HEK293 (cell line): ENCODE measurements around the gene PLCE1.

Experiments used
- CTCF ChIA-PET: fragments of 350-600 bp; formaldehyde crosslinking; extraction: SDS; loops from one replicate; lab custom pipeline; 2021; ENCODE audit warnings: antibody characterized with exemption; lab: Yijun Ruan, JAX
- POLR2A ChIA-PET: fragments of 300-600 bp; formaldehyde crosslinking; extraction: SDS; loops from one replicate; lab custom pipeline; 2020; ENCODE audit warnings: antibody characterized with exemption, inconsistent platforms; lab: Yijun Ruan, JAX
- H3K27ac ChIP-seq: fragments of 200-500 bp; sonication (Bioruptor generic); 2 replicates; pipeline ENCODE4 v1.5.1; 2014; ENCODE audit warnings: low read depth, low read length, control low read depth, inconsistent platforms; ENCODE audit errors: extremely low read depth
- H3K36me3 ChIP-seq, 2 experiments: fragments of 200-500 bp in 1 of 2; sonication (Bioruptor generic) in 1 of 2; 1 replicate in 1 of 2; 2 replicates in 1 of 2; pipeline ENCODE4 v1.5.1; 2014 to 2017; ENCODE audit warnings: inconsistent platforms in 2 of 2, low read length in 2 of 2; ENCODE audit not compliant: control insufficient read depth in 2 of 2, insufficient read depth in 1 of 2
- H3K4me1 ChIP-seq: fragments of 200-500 bp; sonication (Bioruptor generic); 2 replicates; pipeline ENCODE4 v1.5.1; 2014; ENCODE audit warnings: mild to moderate bottlenecking, low read length, inconsistent platforms; ENCODE audit not compliant: control insufficient read depth, insufficient read depth
- H3K4me3 ChIP-seq: 2 replicates; pipeline ENCODE4 v1.5.1; 2011; ENCODE audit warnings: low read depth, mild to moderate bottlenecking, control low read depth, low read length, moderate library complexity
- H3K9me3 ChIP-seq: fragments of 200-500 bp; sonication (Bioruptor generic); 2 replicates; pipeline ENCODE4 v1.5.1; 2014; ENCODE audit warnings: low read depth, low read length, inconsistent platforms; ENCODE audit not compliant: control insufficient read depth, insufficient read depth
- CTCF ChIP-seq: fragments of 450-650 bp; formaldehyde crosslinking; IDR thresholded peaks from 2 replicates; pipeline ENCODE4 v1.5.1; 2016; ENCODE audit warnings: missing biosample characterization, missing genetic modification characterization
- GLI2 ChIP-seq: fragments of 450-650 bp; formaldehyde crosslinking; IDR thresholded peaks from 2 replicates; pipeline ENCODE4; 2017; ENCODE audit warnings: missing biosample characterization, missing genetic modification characterization, low read depth, borderline replicate concordance
- GLIS2 ChIP-seq: fragments of 450-650 bp; formaldehyde crosslinking; IDR thresholded peaks from 2 replicates; pipeline ENCODE4 v1.5.1; 2016; ENCODE audit warnings: missing biosample characterization, missing genetic modification characterization
- MEIS1 ChIP-seq: sonication (generic); formaldehyde crosslinking; IDR thresholded peaks from 2 replicates; pipeline ENCODE4 v1.8.1; 2022; ENCODE audit warnings: missing genetic modification reagents, mild to moderate bottlenecking, borderline replicate concordance
- OSR2 ChIP-seq: fragments of 450-650 bp; formaldehyde crosslinking; IDR thresholded peaks from 2 replicates; pipeline ENCODE4 v1.5.1; 2016; ENCODE audit warnings: missing biosample characterization, missing genetic modification characterization
- PATZ1 ChIP-seq: fragments of 450-650 bp; formaldehyde crosslinking; IDR thresholded peaks from 2 replicates; pipeline ENCODE4 v1.5.1; 2016; ENCODE audit warnings: missing biosample characterization, missing genetic modification characterization
- SP7 ChIP-seq: fragments of 450-650 bp; formaldehyde crosslinking; IDR thresholded peaks from 2 replicates; pipeline ENCODE4 v1.5.1; 2016; ENCODE audit warnings: missing biosample characterization, missing genetic modification characterization
- ZBTB20 ChIP-seq: fragments of 450-650 bp; formaldehyde crosslinking; IDR thresholded peaks from 2 replicates; pipeline ENCODE4 v1.5.1; 2016; ENCODE audit warnings: missing biosample characterization, missing genetic modification characterization
- ZBTB21 ChIP-seq: fragments of 450-650 bp; formaldehyde crosslinking; IDR thresholded peaks from 2 replicates; pipeline ENCODE4 v1.5.1; 2017; ENCODE audit warnings: missing biosample characterization, missing genetic modification characterization
- ZEB2 ChIP-seq: fragments of 450-650 bp; formaldehyde crosslinking; IDR thresholded peaks from 2 replicates; pipeline ENCODE4 v1.5.1; 2016; ENCODE audit warnings: missing biosample characterization, missing genetic modification characterization
- ZFHX2 ChIP-seq: fragments of 450-650 bp; formaldehyde crosslinking; conservative IDR thresholded peaks from 2 replicates; pipeline ENCODE4 v1.5.1; 2016; ENCODE audit warnings: missing biosample characterization, missing genetic modification characterization
- ZFP37 ChIP-seq: fragments of 450-650 bp; formaldehyde crosslinking; IDR thresholded peaks from 2 replicates; pipeline ENCODE4 v1.5.1; 2016; ENCODE audit warnings: missing biosample characterization, missing genetic modification characterization
- ZNF114 ChIP-seq: fragments of 450-650 bp; formaldehyde crosslinking; IDR thresholded peaks from 2 replicates; pipeline ENCODE4 v1.5.0; 2017; ENCODE audit warnings: missing biosample characterization, missing genetic modification characterization
- ZNF146 ChIP-seq: fragments of 450-650 bp; formaldehyde crosslinking; IDR thresholded peaks from 2 replicates; pipeline ENCODE4 v1.5.1; 2016; ENCODE audit warnings: missing biosample characterization, missing genetic modification characterization
- ZNF266 ChIP-seq: fragments of 450-650 bp; formaldehyde crosslinking; IDR thresholded peaks from 2 replicates; pipeline ENCODE4 v1.5.1; 2016; ENCODE audit warnings: missing biosample characterization, missing genetic modification characterization, low read depth
- ZNF274 ChIP-seq, 2 experiments: fragments of 200-500 bp in 1 of 2; fragments of 450-650 bp in 1 of 2; sonication (Bioruptor generic) in 1 of 2; formaldehyde crosslinking in 1 of 2; IDR thresholded peaks; 2 replicates each; pipeline versions ENCODE4 v1.5.1 to v1.6.1; 2014 to 2016; ENCODE audit warnings: borderline replicate concordance in 1 of 2, inconsistent platforms in 1 of 2, low read length in 1 of 2, missing biosample characterization in 1 of 2, missing genetic modification characterization in 1 of 2
- ZNF292 ChIP-seq: fragments of 450-650 bp; formaldehyde crosslinking; IDR thresholded peaks from 2 replicates; pipeline ENCODE4 v1.5.1; 2016; ENCODE audit warnings: low read depth, missing biosample characterization, missing genetic modification characterization, borderline replicate concordance
- ZNF391 ChIP-seq: fragments of 450-650 bp; formaldehyde crosslinking; IDR thresholded peaks from 2 replicates; pipeline ENCODE4 v1.5.1; 2016; ENCODE audit warnings: low read depth, missing biosample characterization, missing genetic modification characterization, borderline replicate concordance
- ZNF404 ChIP-seq: fragments of 450-650 bp; formaldehyde crosslinking; IDR thresholded peaks from 2 replicates; pipeline ENCODE4 v1.5.1; 2017; ENCODE audit warnings: missing biosample characterization, missing genetic modification characterization
- ZNF521 ChIP-seq: fragments of 450-650 bp; formaldehyde crosslinking; IDR thresholded peaks from 2 replicates; pipeline ENCODE4 v1.5.1; 2017; ENCODE audit warnings: missing biosample characterization, mild to moderate bottlenecking, missing genetic modification characterization
- ZNF561 ChIP-seq: fragments of 450-650 bp; IDR thresholded peaks from 2 replicates; pipeline ENCODE4 v1.5.1; 2018; ENCODE audit warnings: missing biosample characterization, missing genetic modification characterization, borderline replicate concordance
- ZNF785 ChIP-seq: fragments of 450-650 bp; formaldehyde crosslinking; IDR thresholded peaks from 2 replicates; pipeline ENCODE4 v1.5.1; 2016; ENCODE audit warnings: missing biosample characterization, missing genetic modification characterization
- ZNF791 ChIP-seq: fragments of 450-650 bp; formaldehyde crosslinking; IDR thresholded peaks from 2 replicates; pipeline ENCODE4 v1.5.1; 2016; ENCODE audit warnings: missing biosample characterization, missing genetic modification characterization
- ZNF843 ChIP-seq: fragments of 450-650 bp; formaldehyde crosslinking; IDR thresholded peaks from 2 replicates; pipeline ENCODE4 v1.5.1; 2016; ENCODE audit warnings: missing biosample characterization, missing genetic modification characterization
- ZSCAN4 ChIP-seq: fragments of 450-650 bp; formaldehyde crosslinking; IDR thresholded peaks from 2 replicates; pipeline ENCODE4 v1.5.1; 2017; ENCODE audit warnings: missing biosample characterization, missing genetic modification characterization
- TF ChIP-seq, protein P1 (sequence below): fragments of 450-650 bp; IDR thresholded peaks from 2 replicates; pipeline ENCODE4 v1.5.1; 2018; ENCODE audit warnings: missing biosample characterization, missing genetic modification characterization
- TF ChIP-seq, protein P2 (sequence below): fragments of 450-650 bp; formaldehyde crosslinking; IDR thresholded peaks from 2 replicates; pipeline ENCODE4 v1.5.1; 2016; ENCODE audit warnings: missing biosample characterization, missing genetic modification characterization

PLCE1 gene

DNA sequence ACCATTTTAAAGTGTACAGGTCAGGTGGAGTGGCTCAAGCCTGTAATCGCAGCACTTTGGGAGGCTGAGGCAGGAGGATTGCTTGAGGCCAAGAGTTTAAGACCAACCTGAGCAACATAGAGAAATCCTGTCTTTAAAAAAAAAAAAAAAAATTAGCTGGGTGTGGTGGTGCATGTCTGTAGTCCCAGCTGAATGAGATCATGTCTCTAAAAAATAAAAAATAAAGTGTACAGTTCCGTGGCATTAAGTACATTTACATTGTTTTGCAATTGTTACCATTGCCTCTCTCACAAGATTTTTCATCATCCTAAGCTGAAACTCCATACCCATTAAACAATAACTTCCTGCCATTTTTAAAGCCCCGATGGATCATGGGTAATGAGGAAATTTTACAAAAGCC is 20.6 kb downstream of the PLCE1 start:
- POLR2A ChIA-PET: no interaction called here
- no peaks in the 10 kb centered on the region for H3K36me3 ChIP-seq
- CTCF ChIA-PET: no interaction called here

GRCh38 chr10:94016727-94017714 is 23.3 kb downstream of the PLCE1 start:
- H3K4me3 ChIP-seq: no peak overlapping the region
- H3K9me3 ChIP-seq: no peaks in the 10 kb centered on the region
- no peaks in the 10 kb centered on the region for H3K36me3 ChIP-seq
- POLR2A ChIA-PET: no interaction called here
- no peak overlapping the region for H3K27ac ChIP-seq
- CTCF ChIA-PET: interaction anchor here (0.7 to 1.0 kb wide), 2 partner anchors 10 to 11 kb away, joined by 3 read pairs; no protein-coding TSS in a partner anchor
- peaks cover 8% of the 10 kb centered on the region for H3K4me1 ChIP-seq
- TF ChIP-seq ZSCAN4 (no peak), GLIS2 (tag by site-specific recombination) (no peak), CTCF (tag by site-specific recombination) (no peak), ZNF843 (tag by site-specific recombination) (peak; percentile 19; the same call in 1 of the 2 replicates), GLI2 (tag by site-specific recombination) (peak; percentile 12; the same call in 1 of the 2 replicates), ZBTB20 (tag by site-specific recombination) (no peak), ZEB2 (tag by site-specific recombination) (peak; percentile 48; the same call in 1 of the 2 replicates), ZFP37 (no peak), MEIS1 (CRISPR knock-in tag) (no peak), ZNF114 (tag by site-specific recombination) (no peak), ZNF266 (tag by site-specific recombination) (no peak), OSR2 (no peak), ZNF791 (tag by site-specific recombination) (no peak), ZNF391 (tag by site-specific recombination) (no peak), ZBTB21 (tag by site-specific recombination) (0 out of 2 replicates have a peak, but pooled peaks have one; percentile 33), ZNF292 (tag by site-specific recombination) (no peak)
- TF ChIP-seq, protein P1, sequence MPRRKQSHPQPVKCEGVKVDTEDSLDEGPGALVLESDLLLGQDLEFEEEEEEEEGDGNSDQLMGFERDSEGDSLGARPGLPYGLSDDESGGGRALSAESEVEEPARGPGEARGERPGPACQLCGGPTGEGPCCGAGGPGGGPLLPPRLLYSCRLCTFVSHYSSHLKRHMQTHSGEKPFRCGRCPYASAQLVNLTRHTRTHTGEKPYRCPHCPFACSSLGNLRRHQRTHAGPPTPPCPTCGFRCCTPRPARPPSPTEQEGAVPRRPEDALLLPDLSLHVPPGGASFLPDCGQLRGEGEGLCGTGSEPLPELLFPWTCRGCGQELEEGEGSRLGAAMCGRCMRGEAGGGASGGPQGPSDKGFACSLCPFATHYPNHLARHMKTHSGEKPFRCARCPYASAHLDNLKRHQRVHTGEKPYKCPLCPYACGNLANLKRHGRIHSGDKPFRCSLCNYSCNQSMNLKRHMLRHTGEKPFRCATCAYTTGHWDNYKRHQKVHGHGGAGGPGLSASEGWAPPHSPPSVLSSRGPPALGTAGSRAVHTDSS (tag by site-specific recombination): no peak
- TF ChIP-seq, protein P2, sequence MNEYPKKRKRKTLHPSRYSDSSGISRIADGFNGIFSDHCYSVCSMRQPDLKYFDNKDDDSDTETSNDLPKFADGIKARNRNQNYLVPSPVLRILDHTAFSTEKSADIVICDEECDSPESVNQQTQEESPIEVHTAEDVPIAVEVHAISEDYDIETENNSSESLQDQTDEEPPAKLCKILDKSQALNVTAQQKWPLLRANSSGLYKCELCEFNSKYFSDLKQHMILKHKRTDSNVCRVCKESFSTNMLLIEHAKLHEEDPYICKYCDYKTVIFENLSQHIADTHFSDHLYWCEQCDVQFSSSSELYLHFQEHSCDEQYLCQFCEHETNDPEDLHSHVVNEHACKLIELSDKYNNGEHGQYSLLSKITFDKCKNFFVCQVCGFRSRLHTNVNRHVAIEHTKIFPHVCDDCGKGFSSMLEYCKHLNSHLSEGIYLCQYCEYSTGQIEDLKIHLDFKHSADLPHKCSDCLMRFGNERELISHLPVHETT (tag by site-specific recombination): peak; percentile 66; the same call in 1 of the 2 replicates

More for the DNA sequence above, 20.6 kb downstream of the PLCE1 start:
- TF ChIP-seq ZNF521 (tag by site-specific recombination) (no peak), SP7 (no peak), ZFHX2 (tag by site-specific recombination) (no peak), ZNF561 (tag by site-specific recombination) (no peak), PATZ1 (tag by site-specific recombination) (no peak), ZNF404 (no peak), ZNF146 (tag by site-specific recombination) (no peak), ZNF785 (tag by site-specific recombination) (no peak), ZNF274 (IDR thresholded peaks at IDR 0.05; ENCODE audit: low read length) (no peak), ZNF274 (tag by site-specific recombination; IDR thresholded peaks at IDR 0.05; ENCODE audit: borderline replicate concordance) (no peak)
- Histone ChIP-seq H3K27ac (no peak overlapping the region), H3K4me1 (peaks cover 8% of the 10 kb centered on the region), H3K9me3 (no peaks in the 10 kb centered on the region), H3K4me3 (no peak overlapping the region)
